Neural crest cell (in vitro differentiated cells): ENCODE data around the gene KLHDC4. TPM values are rescaled to one million over a fixed set of nuclear protein-coding genes. Genes with fewer than 3 reads are reported as not detected.
A peak's percentile ranks its signal among the peaks of the same experiment; 100 is the strongest.

ENCODE experiments used
- DNase-seq: peaks from one replicate; pipeline ENCODE4 v3.0.0; 2021; ENCODE audit warnings: low read depth, mixed read lengths, low spot score
- H3K27ac Mint-ChIP-seq: one replicate; pipeline ENCODE4 v1.8.0; 2021; ENCODE audit warnings: mild to moderate bottlenecking, mixed read lengths; ENCODE audit not compliant: unreplicated experiment
- H3K27me3 Mint-ChIP-seq: 2 replicates; pipeline ENCODE4 v1.8.0; 2021; ENCODE audit warnings: low read depth, mild to moderate bottlenecking, mixed read lengths
- H3K36me3 Mint-ChIP-seq: 2 replicates; pipeline ENCODE4 v1.8.0; 2021; ENCODE audit warnings: low read depth, mild to moderate bottlenecking, mixed read lengths
- H3K4me1 Mint-ChIP-seq: 2 replicates; pipeline ENCODE4 v1.8.0; 2021; ENCODE audit warnings: mixed read lengths
- H3K4me3 Mint-ChIP-seq: one replicate; pipeline ENCODE4 v1.8.0; 2021; ENCODE audit warnings: mild to moderate bottlenecking, mixed read lengths
- H3K9me3 Mint-ChIP-seq: 2 replicates; pipeline ENCODE4 v1.8.0; 2021; ENCODE audit warnings: mixed read lengths
- total RNA-seq: library from RNA; stranded (reverse); gene quantifications from 2 replicates; pipeline ENCODE4 v1.2.1, GENCODE V29; 2021
- TF ChIP-seq, protein P1 (sequence below): fragments of 200-600 bp; sonication (generic); conservative IDR thresholded peaks from 2 replicates; pipeline ENCODE4 v1.5.0; 2021; ENCODE audit warnings: antibody characterized with exemption, mild to moderate bottlenecking

Gene KLHDC4
- total RNA-seq, 1 donor from 2014 or later, result 57.0 TPM

DNA sequence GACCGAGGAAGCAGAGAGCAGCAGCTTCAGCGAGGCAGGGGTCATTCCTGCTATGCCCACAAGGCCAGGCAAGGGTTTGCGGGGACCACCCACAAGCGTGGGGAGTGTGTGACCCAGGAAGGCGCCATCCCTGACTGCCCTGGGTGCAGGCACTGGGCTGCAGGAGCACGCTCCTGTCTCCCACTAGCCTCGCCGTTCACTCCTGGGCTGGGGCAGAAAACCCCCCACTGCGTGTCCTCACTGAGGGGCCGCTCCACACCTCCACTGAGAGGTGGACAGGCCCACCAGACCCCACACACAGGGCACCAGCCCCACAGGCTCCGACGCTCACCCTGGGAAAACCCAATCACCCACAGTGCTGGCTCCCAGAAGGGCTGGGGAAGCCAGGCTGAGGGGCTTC lies 56.1 kb downstream of the KLHDC4 start:
- H3K27ac Mint-ChIP-seq, result no peak overlapping the region
- DNase-seq, result no peak

DNA sequence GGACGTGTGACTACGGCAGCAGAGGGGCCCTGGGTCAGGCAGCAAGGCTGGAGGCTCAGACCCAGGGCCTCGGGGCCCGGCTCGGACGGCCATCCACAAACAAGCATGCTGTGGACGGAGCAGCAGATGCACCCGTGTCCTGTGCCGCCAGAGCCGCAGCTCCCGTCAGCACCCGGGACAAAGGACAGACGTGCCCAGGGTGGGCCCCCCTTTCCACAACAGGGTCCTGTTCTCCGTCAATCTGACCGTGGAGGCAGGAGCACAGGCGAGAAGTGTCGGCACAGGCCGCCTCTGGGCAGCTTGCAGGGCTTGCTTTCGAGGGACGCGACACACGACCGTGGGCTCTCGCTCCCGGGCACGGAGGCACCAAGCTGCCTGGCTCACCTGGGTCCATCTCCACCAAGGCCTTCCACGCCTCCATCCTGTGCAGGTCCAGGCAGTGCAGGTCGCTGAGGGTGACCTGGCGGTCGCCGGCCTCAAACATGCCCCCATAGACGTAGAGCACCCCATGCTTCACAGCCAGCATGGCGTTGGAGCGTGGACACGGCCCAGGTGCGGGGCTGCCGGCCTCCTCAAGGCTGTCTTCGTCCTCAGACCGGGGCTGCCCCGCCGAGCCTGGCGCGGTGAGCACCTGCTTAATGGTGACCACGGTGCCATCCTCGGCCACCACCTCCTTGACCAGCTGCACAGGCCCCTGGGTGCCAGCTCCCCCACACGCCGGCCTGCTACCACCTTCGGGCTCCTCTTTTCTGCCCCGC lies 56.7 kb downstream of the KLHDC4 start:
- peaks cover 11% of the 10 kb centered on the region for H3K4me1 Mint-ChIP-seq
- no peak overlapping the region for H3K27ac Mint-ChIP-seq
- H3K4me3 Mint-ChIP-seq, result no peak overlapping the region
- H3K27me3 Mint-ChIP-seq, result no peaks in the 10 kb centered on the region
- peaks cover 2% of the 10 kb centered on the region for H3K36me3 Mint-ChIP-seq
- no peak for DNase-seq
- TF ChIP-seq, protein P1, sequence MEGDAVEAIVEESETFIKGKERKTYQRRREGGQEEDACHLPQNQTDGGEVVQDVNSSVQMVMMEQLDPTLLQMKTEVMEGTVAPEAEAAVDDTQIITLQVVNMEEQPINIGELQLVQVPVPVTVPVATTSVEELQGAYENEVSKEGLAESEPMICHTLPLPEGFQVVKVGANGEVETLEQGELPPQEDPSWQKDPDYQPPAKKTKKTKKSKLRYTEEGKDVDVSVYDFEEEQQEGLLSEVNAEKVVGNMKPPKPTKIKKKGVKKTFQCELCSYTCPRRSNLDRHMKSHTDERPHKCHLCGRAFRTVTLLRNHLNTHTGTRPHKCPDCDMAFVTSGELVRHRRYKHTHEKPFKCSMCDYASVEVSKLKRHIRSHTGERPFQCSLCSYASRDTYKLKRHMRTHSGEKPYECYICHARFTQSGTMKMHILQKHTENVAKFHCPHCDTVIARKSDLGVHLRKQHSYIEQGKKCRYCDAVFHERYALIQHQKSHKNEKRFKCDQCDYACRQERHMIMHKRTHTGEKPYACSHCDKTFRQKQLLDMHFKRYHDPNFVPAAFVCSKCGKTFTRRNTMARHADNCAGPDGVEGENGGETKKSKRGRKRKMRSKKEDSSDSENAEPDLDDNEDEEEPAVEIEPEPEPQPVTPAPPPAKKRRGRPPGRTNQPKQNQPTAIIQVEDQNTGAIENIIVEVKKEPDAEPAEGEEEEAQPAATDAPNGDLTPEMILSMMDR, result no peak
- H3K9me3 Mint-ChIP-seq, result no peaks in the 10 kb centered on the region

More for the DNA sequence above, 56.1 kb downstream of the KLHDC4 start:
- TF ChIP-seq, protein P1, result no peak
- Mint-ChIP-seq H3K27me3 (no peaks in the 10 kb centered on the region), H3K4me1 (peaks cover 9% of the 10 kb centered on the region), H3K9me3 (no peaks in the 10 kb centered on the region), H3K4me3 (no peak overlapping the region), H3K36me3 (peaks cover 2% of the 10 kb centered on the region)

DNA sequence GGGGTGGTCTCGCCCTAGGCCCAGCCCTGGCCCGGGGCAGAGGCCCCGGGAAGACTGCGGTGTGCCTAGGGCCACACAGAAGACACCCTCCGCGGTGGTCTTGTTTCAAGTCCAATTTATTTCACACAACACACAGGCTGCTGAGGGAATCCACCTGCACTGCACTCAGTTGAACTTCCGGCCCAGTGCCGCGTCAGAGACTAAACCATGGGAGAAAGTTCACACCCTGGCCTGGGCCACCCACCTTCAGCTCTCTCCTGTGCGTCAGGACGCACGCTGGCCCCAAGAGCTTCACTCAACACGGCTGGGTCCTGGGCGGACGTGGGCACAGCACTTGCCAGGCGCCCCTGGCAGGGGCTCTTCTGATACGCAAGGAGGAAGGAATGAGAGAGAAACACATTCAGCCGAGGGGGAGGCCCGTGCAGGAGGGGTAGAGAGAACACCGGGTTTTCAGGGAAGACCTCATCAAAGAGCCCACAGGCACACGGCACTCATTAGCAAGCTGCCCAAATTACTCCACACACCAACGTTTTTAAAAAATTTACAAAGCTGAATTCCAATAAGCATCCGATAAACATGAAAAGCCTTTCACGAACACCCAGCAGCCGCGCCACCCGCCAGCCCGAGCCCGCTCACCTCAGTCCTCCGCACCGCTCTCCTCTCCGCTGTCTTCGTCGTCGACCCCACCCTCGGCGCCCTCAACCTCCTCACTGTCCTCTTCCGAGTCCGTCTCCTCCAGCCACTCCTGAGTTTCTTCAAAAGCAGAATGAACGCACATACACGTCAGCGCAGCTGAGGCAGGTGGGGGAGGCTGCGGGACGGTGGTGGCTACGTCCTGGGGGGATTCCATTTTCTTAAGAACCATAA lies 57.8 kb downstream of the KLHDC4 start:
- Mint-ChIP-seq H3K4me1 (peaks cover 11% of the 10 kb centered on the region), H3K36me3 (peaks cover 2% of the 10 kb centered on the region), H3K9me3 (no peaks in the 10 kb centered on the region), H3K27me3 (no peaks in the 10 kb centered on the region), H3K4me3 (no peak overlapping the region), H3K27ac (peak overlapping the region; percentile 79)
- TF ChIP-seq, protein P1, result no peak
- no peak for DNase-seq

DNA sequence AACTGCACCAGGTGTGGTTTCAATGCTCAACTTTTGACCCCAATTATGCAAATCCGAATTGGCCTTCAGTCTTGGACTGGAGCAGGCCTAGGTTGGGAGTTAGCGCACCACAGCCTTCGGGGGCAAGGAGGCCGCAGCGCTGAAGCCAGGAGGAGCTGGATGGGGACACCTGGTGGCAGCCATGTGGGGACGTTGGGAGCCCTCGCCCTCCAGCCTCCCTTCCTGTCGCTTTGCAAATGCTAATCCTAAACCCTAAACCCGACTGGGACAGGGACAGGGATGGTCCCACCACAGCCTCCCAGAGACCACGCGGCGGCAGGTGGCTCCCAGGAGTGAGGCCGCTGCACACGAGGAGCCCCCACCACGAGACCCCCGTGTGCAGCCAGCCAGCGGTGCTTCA lies 58.7 kb downstream of the KLHDC4 start:
- TF ChIP-seq, protein P1, result no peak
- Mint-ChIP-seq H3K4me3 (no peak overlapping the region), H3K4me1 (peaks cover 11% of the 10 kb centered on the region), H3K27me3 (no peaks in the 10 kb centered on the region), H3K36me3 (peaks cover 2% of the 10 kb centered on the region), H3K27ac (no peak overlapping the region), H3K9me3 (no peaks in the 10 kb centered on the region)
- DNase-seq, result no peak

DNA sequence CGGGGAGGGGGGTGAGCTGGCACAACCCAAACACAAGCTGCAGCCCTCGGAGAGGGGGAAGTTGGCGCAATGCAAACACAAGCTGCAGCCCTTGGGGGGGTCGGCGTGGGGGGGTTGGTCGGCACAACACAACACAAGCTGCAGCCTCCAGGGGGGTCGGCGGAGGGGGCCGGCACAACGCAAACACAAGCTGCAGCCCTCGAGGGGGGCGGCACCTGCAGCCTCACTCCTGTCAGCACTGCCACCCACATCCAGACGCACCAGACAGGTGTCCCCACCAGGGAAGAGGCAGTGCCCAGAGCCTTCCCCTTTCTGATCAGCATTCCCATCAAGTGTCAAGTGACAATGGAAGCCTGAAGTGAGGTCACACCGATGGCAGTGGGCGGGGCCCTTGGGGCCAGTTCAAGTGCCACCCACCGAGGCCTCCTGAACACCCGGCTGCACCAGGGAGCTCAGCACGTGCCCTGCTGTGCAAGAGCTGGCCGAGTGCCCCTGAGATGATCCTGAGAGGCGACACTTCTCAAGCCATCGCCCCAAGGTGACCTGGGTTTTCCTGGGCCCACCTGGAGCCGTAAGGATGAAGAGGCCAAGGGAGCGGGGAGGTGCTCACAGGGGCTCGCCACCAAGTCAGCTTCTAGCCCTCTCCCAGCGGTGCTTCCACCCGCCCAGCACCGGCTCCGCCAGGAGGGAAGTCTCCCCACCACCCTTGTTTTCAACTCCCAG lies 59.3 kb downstream of the KLHDC4 start:
- H3K4me1 Mint-ChIP-seq, result peaks cover 11% of the 10 kb centered on the region
- no peak overlapping the region for H3K4me3 Mint-ChIP-seq
- peaks cover 2% of the 10 kb centered on the region for H3K36me3 Mint-ChIP-seq
- no peaks in the 10 kb centered on the region for H3K27me3 Mint-ChIP-seq
- no peaks in the 10 kb centered on the region for H3K9me3 Mint-ChIP-seq
- TF ChIP-seq, protein P1, result no peak
- no peak overlapping the region for H3K27ac Mint-ChIP-seq
- DNase-seq, result no peak
